IMR-90 (cell line): ENCODE results near the gene WASHC2C. TPM values are rescaled to one million over a fixed set of nuclear protein-coding genes. Genes with fewer than 3 reads are reported as not detected.

ENCODE experiments used
- ATAC-seq: fragments of 200-7000 bp; cut with Tn5 transposase; 2 replicates; pipeline ENCODE4 v1.9.1; 2020; ENCODE audit warnings: low read depth, mild to moderate bottlenecking, moderate library complexity
- BruUV-seq: library from RNA; stranded (reverse); fragments of 400-500 nt; replicated peaks from 2 replicates; lab custom pipeline; 2021; lab: Mats Ljungman, UMichigan
- CTCF ChIA-PET: fragments of 300-600 bp; formaldehyde crosslinking; extraction: SDS; loops from one replicate; lab custom pipeline; 2021; ENCODE audit warnings: antibody characterized with exemption; lab: Yijun Ruan, JAX
- POLR2A ChIA-PET: fragments of 300-600 bp; sonication (Branson Sonifier 250); formaldehyde crosslinking; loops from one replicate; lab custom pipeline; 2022; ENCODE audit warnings: antibody characterized with exemption; ENCODE audit not compliant: unreplicated experiment; lab: Charles Lee
- DNase-seq: peaks from one replicate; pipeline ENCODE4 v3.0.0; 2013
- H2AFZ ChIP-seq: replicated peaks from 2 replicates; pipeline ENCODE3; 2013; ENCODE audit warnings: low read length, mild to moderate bottlenecking; ENCODE audit not compliant: poor library complexity
- H2AK5ac ChIP-seq: 2 replicates; pipeline ENCODE4 v1.6.1; 2013; ENCODE audit warnings: low read depth, low read length, inconsistent platforms
- H2AK9ac ChIP-seq: replicated peaks from 2 replicates; pipeline ENCODE3; 2013; ENCODE audit warnings: mild to moderate bottlenecking, low read depth, low read length, moderate library complexity; ENCODE audit not compliant: poor library complexity
- H2BK120ac ChIP-seq: 2 replicates; pipeline ENCODE4 v1.6.1; 2013; ENCODE audit warnings: low read depth, low read length, inconsistent platforms
- H2BK15ac ChIP-seq: 3 replicates; pipeline ENCODE4 v1.6.1; 2013; ENCODE audit warnings: low read depth, low read length, inconsistent platforms
- H2BK20ac ChIP-seq: 2 replicates; pipeline ENCODE4 v1.6.1; 2013; ENCODE audit warnings: low read depth, mild to moderate bottlenecking, inconsistent platforms, low read length, moderate library complexity
- H2BK5ac ChIP-seq: 2 replicates; pipeline ENCODE4 v1.6.1; 2013; ENCODE audit warnings: mild to moderate bottlenecking, low read depth, low read length, inconsistent platforms; ENCODE audit not compliant: poor library complexity, severe bottlenecking
- H3K14ac ChIP-seq: replicated peaks from 2 replicates; pipeline ENCODE4 v1.6.1; 2013; ENCODE audit warnings: low read depth, low read length, inconsistent platforms
- H3K18ac ChIP-seq: 2 replicates; pipeline ENCODE4 v1.6.1; 2013; ENCODE audit warnings: low read depth, low read length, control low read depth
- H3K23ac ChIP-seq: 2 replicates; pipeline ENCODE4 v1.6.1; 2013; ENCODE audit warnings: low read depth, low read length, inconsistent platforms
- H3K27ac ChIP-seq: 2 replicates; pipeline ENCODE4 v1.5.1; 2013; ENCODE audit warnings: mild to moderate bottlenecking, control low read depth, low read length; ENCODE audit not compliant: insufficient read depth
- H3K27me3 ChIP-seq: 2 replicates; pipeline ENCODE4 v1.6.1; 2013; ENCODE audit warnings: low read length; ENCODE audit not compliant: control insufficient read depth, insufficient read depth
- H3K36me3 ChIP-seq: 2 replicates; pipeline ENCODE4 v1.6.1; 2013; ENCODE audit warnings: low read length, mixed read lengths; ENCODE audit not compliant: control insufficient read depth, insufficient read depth
- H3K4ac ChIP-seq: 2 replicates; pipeline ENCODE4 v1.6.1; 2013; ENCODE audit warnings: low read depth, low read length, inconsistent platforms
- H3K4me1 ChIP-seq: 2 replicates; pipeline ENCODE4 v1.6.1; 2013; ENCODE audit warnings: low read length, mixed read lengths; ENCODE audit not compliant: control insufficient read depth, insufficient read depth
- H3K4me2 ChIP-seq: 2 replicates; pipeline ENCODE4 v1.6.1; 2013; ENCODE audit warnings: low read depth, mild to moderate bottlenecking, control low read depth, low read length, moderate library complexity
- H3K4me3 ChIP-seq: 2 replicates; pipeline ENCODE4 v1.5.1; 2013; ENCODE audit warnings: low read depth, mild to moderate bottlenecking, control low read depth, low read length, moderate library complexity; ENCODE audit not compliant: insufficient read depth
- H3K56ac ChIP-seq: 2 replicates; pipeline ENCODE4 v1.6.1; 2013; ENCODE audit warnings: low read length, inconsistent platforms; ENCODE audit not compliant: insufficient read depth; ENCODE audit errors: extremely low read depth
- H3K79me1 ChIP-seq, 2 experiments: 2 replicates each; pipeline ENCODE4 v1.6.1; 2013; ENCODE audit warnings: low read length in 2 of 2, inconsistent platforms in 1 of 2, low read depth in 1 of 2
- H3K9ac ChIP-seq: 2 replicates; pipeline ENCODE4 v1.6.1; 2013; ENCODE audit warnings: low read depth, low read length, control low read depth
- H3K9me1 ChIP-seq: 2 replicates; pipeline ENCODE4 v1.6.1; 2013; ENCODE audit warnings: low read length, inconsistent platforms; ENCODE audit not compliant: insufficient read depth
- H3K9me3 ChIP-seq: 2 replicates; pipeline ENCODE4 v1.6.1; 2013; ENCODE audit warnings: low read length; ENCODE audit not compliant: control insufficient read depth, insufficient read depth
- H4K20me1 ChIP-seq: 2 replicates; pipeline ENCODE4 v1.6.1; 2013; ENCODE audit warnings: low read length, inconsistent platforms; ENCODE audit not compliant: insufficient read depth
- H4K5ac ChIP-seq: 2 replicates; pipeline ENCODE4 v1.6.1; 2013; ENCODE audit warnings: mild to moderate bottlenecking, low read depth, low read length, control low read depth
- H4K8ac ChIP-seq, 2 experiments: 2 replicates each; pipeline ENCODE4 v1.6.1; 2013; ENCODE audit warnings: low read depth in 2 of 2, low read length in 2 of 2, control low read depth in 1 of 2, inconsistent platforms in 1 of 2
- H4K91ac ChIP-seq: 2 replicates; pipeline ENCODE4 v1.6.1; 2013; ENCODE audit warnings: low read depth, low read length, inconsistent platforms; ENCODE audit not compliant: insufficient read depth
- CEBPB ChIP-seq: IDR thresholded peaks from 2 replicates; pipeline ENCODE4 v1.6.1; 2012; ENCODE audit warnings: low read depth, low read length, improper control_type of control experiment
- POLR2A ChIP-seq: IDR thresholded peaks from 2 replicates; pipeline ENCODE4 v1.6.1; 2012; ENCODE audit warnings: mild to moderate bottlenecking, low read depth, low read length
- SMC3 ChIP-seq: fragments of 150-350 bp; IDR thresholded peaks from 2 replicates; pipeline ENCODE4 v1.6.1; 2016; ENCODE audit warnings: low read depth, mild to moderate bottlenecking, antibody characterized with exemption, low read length, moderate library complexity
- WGBS, 2 experiments: methylation state at CpG; one replicate each; pipeline versions ENCODE4 v1.1.5 to v1.1.7; 2013; ENCODE audit warnings: missing lambda C conversion rate in 2 of 2; ENCODE audit not compliant: insufficient read length in 1 of 2; ENCODE audit errors: extremely low coverage in 2 of 2; 5-methylcytosine and 5-hydroxymethylcytosine counted together
- dilution Hi-C: fragments of 300-500 bp; cut with HindIII; formaldehyde crosslinking; loops from one replicate; pipeline ENCODE4 v1.14.3; 2018; ENCODE audit warnings: low sequenced_read_pairs; ENCODE audit not compliant: unreplicated experiment
- in situ Hi-C: fragments of 300-500 bp; cut with MboI; formaldehyde crosslinking; loops from 3 replicates; pipeline ENCODE4 v1.14.3; 2019; ENCODE audit warnings: low sequenced_read_pairs, inconsistent platforms, mixed read lengths
- intact Hi-C: fragments of 100-400 bp; cut with micrococcal nuclease; formaldehyde crosslinking; loops from 2 replicates; pipeline ENCODE4 v1.10.0; 2022
- polyA plus RNA-seq, 3 experiments: library from polyadenylated mRNA; depleted of rRNA; stranded (reverse); fragments of >200 nt; gene quantifications; 2 replicates each; pipeline ENCODE4 v1.2.3, GENCODE V29; 2012; ENCODE audit warnings: low replicate concordance in 1 of 3
- total RNA-seq: library from RNA; depleted of rRNA; stranded (reverse); fragments of >200 nt; gene quantifications from 2 replicates; pipeline ENCODE4 v1.2.3, GENCODE V29; 2012

Gene WASHC2C
- total and polyA plus RNA-seq, 2 of the 4 experiments (the other 2 are of a cell fraction): 22.2 to 27.2 TPM

DNA sequence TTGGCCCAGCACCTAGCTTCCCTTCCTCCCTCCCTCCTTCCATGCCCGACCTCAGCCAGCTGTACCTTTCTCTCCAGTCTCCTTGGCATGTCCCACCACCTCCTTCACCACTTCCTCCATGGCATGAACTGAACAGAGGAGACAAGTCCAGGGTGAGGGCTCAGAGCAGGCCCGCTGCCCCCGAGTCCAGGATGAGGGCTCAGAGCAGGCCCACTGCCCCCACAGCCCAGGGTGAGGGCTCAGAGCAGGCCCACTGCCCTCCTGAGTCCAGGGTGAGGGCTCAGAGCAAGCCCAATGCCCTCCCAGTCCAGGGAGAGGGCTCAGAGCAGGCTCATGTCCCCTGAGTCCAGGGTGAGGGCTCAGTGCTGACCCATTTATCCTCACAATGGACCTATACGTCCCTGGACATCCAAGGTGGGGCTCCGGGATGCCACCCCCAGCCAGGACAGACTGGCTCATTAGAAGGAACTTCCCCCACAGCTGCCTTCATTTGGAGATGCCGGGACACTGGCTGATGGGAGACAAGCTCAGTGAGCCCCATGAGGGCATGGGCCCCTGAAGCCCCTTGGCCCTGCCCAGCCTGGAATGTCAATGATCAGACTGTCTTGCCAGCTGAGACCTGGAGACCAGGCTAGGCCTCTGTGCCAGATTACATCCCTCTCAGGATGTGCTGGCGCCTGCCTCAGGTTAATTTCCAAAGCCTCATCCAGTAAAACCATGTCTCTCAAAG lies 90.2 kb downstream of the WASHC2C start:
- Histone ChIP-seq H3K18ac (no peak overlapping the region), H3K14ac (no peak overlapping the region), H3K4ac (no peak overlapping the region), H3K56ac (no peak overlapping the region), H2AK5ac (no peak overlapping the region), H4K5ac (no peak overlapping the region), H3K79me1 (no peaks in the 10 kb centered on the region), H4K8ac (no peak overlapping the region), H2BK15ac (no peak overlapping the region), H3K4me1 (no peaks in the 10 kb centered on the region), H3K23ac (no peak overlapping the region), H2BK120ac (no peak overlapping the region), H3K4me2 (no peak overlapping the region), H4K91ac (no peak overlapping the region), H3K27ac (no peak overlapping the region), H3K36me3 (no peaks in the 10 kb centered on the region), H3K9me1 (0 out of 2 replicates have a peak, but pooled peaks cover 3% of the 10 kb centered on the region), H2AFZ (no peak overlapping the region), H3K9me3 (peaks cover 5% of the 10 kb centered on the region; the same call in 1 of the 2 replicates), H2AK9ac (no peak overlapping the region), H3K27me3 (no peaks in the 10 kb centered on the region), H4K20me1 (no peaks in the 10 kb centered on the region), H3K4me3 (no peak overlapping the region), H2BK20ac (no peak overlapping the region), H2BK5ac (no peak overlapping the region), H3K9ac (no peak overlapping the region)
- TF ChIP-seq POLR2A (no peak), CEBPB (no peak), SMC3 (no peak)
- DNase-seq: no peak
- in situ Hi-C loops: no loop called here
- intact Hi-C loops: no loop called here
- ChIA-PET POLR2A (no interaction called here), CTCF (no interaction called here)
- no peak for ATAC-seq
- dilution Hi-C loops: no loop called here
- BruUV-seq: no TSS peak
- WGBS, 2 experiments: no CpG with 5 or more reads among the region's 7 CpGs
